ENCODE data around the gene LRRC1.

The LRRC1 gene

GRCh38 chr6:53937461-53937860 is 142.7 kb downstream of the LRRC1 start:
- no peaks in the 10 kb centered on the region for H3K27me3 ChIP-seq (ENCODE audit: insufficient read depth, low read length, poor library complexity)
- no peak overlapping the region for H3K4me3 ChIP-seq (ENCODE audit: low read depth in 1 of 2, low read length in 2 of 2)
- TF ChIP-seq CTCF (IDR thresholded peaks at IDR 0.05; ENCODE audit: borderline replicate concordance, extremely low read depth, low read length, poor library complexity, severe bottlenecking) (no peak), EZH2 (IDR thresholded peaks at IDR 0.05; ENCODE audit: borderline replicate concordance, low read depth, low read length, severe bottlenecking) (no peak)
- H4K20me1 ChIP-seq (ENCODE audit: insufficient read depth, low read length), result no peaks in the 10 kb centered on the region
- DNase-seq (peak; percentile 35), ATAC-seq (ENCODE audit: insufficient read depth, low read depth) (peak; percentile 62)
- H3K79me2 ChIP-seq (ENCODE audit: insufficient read depth, low read length), result no peaks in the 10 kb centered on the region
- peak overlapping the region; percentile 23; the same call in 1 of the 2 replicates for H2AFZ ChIP-seq (ENCODE audit: low read depth, low read length)
- peaks cover 40% of the 10 kb centered on the region for H3K4me1 ChIP-seq (ENCODE audit: insufficient read depth, low read length)
- H3K36me3 ChIP-seq (ENCODE audit: insufficient read depth, low read length), result no peaks in the 10 kb centered on the region
- 0 out of 2 replicates have a peak overlapping the region, but pooled peaks have one; percentile 5 for H3K9ac ChIP-seq (ENCODE audit: low read depth, low read length)
- H3K4me2 ChIP-seq (ENCODE audit: insufficient read depth, low read length), result no peak overlapping the region
- H3K9me3 ChIP-seq (ENCODE audit: insufficient read depth, low read length, severe bottlenecking), result no peaks in the 10 kb centered on the region
- peak overlapping the region; percentile 88 for H3K27ac ChIP-seq (ENCODE audit: low read length)

- H3K36me3 ChIP-seq (ENCODE audit: insufficient read depth, low read length), result no peaks in the 10 kb centered on the region
- no peak for DNase-seq
- H3K4me2 ChIP-seq (ENCODE audit: insufficient read depth, low read length), result peak overlapping the region; percentile 43
- H3K27ac ChIP-seq (ENCODE audit: low read length), result peak overlapping the region; percentile 88
- TF ChIP-seq EZH2 (IDR thresholded peaks at IDR 0.05; ENCODE audit: borderline replicate concordance, low read depth, low read length, severe bottlenecking) (no peak), CTCF (IDR thresholded peaks at IDR 0.05; ENCODE audit: borderline replicate concordance, extremely low read depth, low read length, poor library complexity, severe bottlenecking) (no peak)
- no peaks in the 10 kb centered on the region for H3K27me3 ChIP-seq (ENCODE audit: insufficient read depth, low read length, poor library complexity)
- H2AFZ ChIP-seq (ENCODE audit: low read depth, low read length), result peak overlapping the region; percentile 60; the same call in 1 of the 2 replicates
- peak overlapping the region; percentile 8; the same call in 1 of the 2 replicates for H3K9ac ChIP-seq (ENCODE audit: low read depth, low read length)
- no peaks in the 10 kb centered on the region for H4K20me1 ChIP-seq (ENCODE audit: insufficient read depth, low read length)
- no peaks in the 10 kb centered on the region for H3K79me2 ChIP-seq (ENCODE audit: insufficient read depth, low read length)
- H3K4me3 ChIP-seq (ENCODE audit: low read depth in 1 of 2, low read length in 2 of 2), result 0 out of 4 replicates have a peak overlapping the region, but pooled peaks of 1 of the 2 experiments have one; percentile 7
- ATAC-seq (ENCODE audit: insufficient read depth, low read depth), result peak; percentile 67
- H3K4me1 ChIP-seq (ENCODE audit: insufficient read depth, low read length), result peaks cover 43% of the 10 kb centered on the region
- H3K9me3 ChIP-seq (ENCODE audit: insufficient read depth, low read length, severe bottlenecking), result no peaks in the 10 kb centered on the region
Observed at GRCh38 chr6:53938810-53939209, 144.0 kb downstream of the LRRC1 start.

GRCh38 chr6:53939830-53940229 is 145.0 kb downstream of the LRRC1 start:
- Histone ChIP-seq H3K27ac (ENCODE audit: low read length) (peak overlapping the region; percentile 21; the same call in 1 of the 2 replicates), H3K9ac (ENCODE audit: low read depth, low read length) (no peak overlapping the region), H2AFZ (ENCODE audit: low read depth, low read length) (no peak overlapping the region), H4K20me1 (ENCODE audit: insufficient read depth, low read length) (no peaks in the 10 kb centered on the region), H3K4me2 (ENCODE audit: insufficient read depth, low read length) (no peak overlapping the region), H3K9me3 (ENCODE audit: insufficient read depth, low read length, severe bottlenecking) (no peaks in the 10 kb centered on the region), H3K79me2 (ENCODE audit: insufficient read depth, low read length) (no peaks in the 10 kb centered on the region), H3K27me3 (ENCODE audit: insufficient read depth, low read length, poor library complexity) (no peaks in the 10 kb centered on the region), H3K4me1 (ENCODE audit: insufficient read depth, low read length) (peaks cover 43% of the 10 kb centered on the region), H3K4me3 (ENCODE audit: low read depth in 1 of 2, low read length in 2 of 2) (no peak overlapping the region), H3K36me3 (ENCODE audit: insufficient read depth, low read length) (no peaks in the 10 kb centered on the region)
- DNase-seq (no peak), ATAC-seq (ENCODE audit: insufficient read depth, low read depth) (no peak; the same call in 2 of the 3 replicates)
- no peak for TF ChIP-seq EZH2 (IDR thresholded peaks at IDR 0.05; ENCODE audit: borderline replicate concordance, low read depth, low read length, severe bottlenecking)
- TF ChIP-seq CTCF (IDR thresholded peaks at IDR 0.05; ENCODE audit: borderline replicate concordance, extremely low read depth, low read length, poor library complexity, severe bottlenecking), result peak; percentile 5

Data from DND-41 (cell line).